Adipocyte (in vitro differentiated cells): ENCODE results near the gene DCLRE1A.

ENCODE experiments used
- DNase-seq: peaks from one replicate; pipeline ENCODE4 v3.0.0-alpha.2; 2015; ENCODE audit warnings: low read depth
- H3K27me3 ChIP-seq: replicated peaks from 2 replicates; pipeline ENCODE4 v1.7.0; 2013; ENCODE audit warnings: mild to moderate bottlenecking, low read length, moderate library complexity; ENCODE audit not compliant: control insufficient read depth, insufficient read depth
- H3K36me3 ChIP-seq: 2 replicates; pipeline ENCODE4 v1.7.0; 2013; ENCODE audit warnings: low read length, mild to moderate bottlenecking, moderate library complexity; ENCODE audit not compliant: control insufficient read depth, insufficient read depth, severe bottlenecking
- H3K4me1 ChIP-seq: 2 replicates; pipeline ENCODE4 v1.7.0; 2013; ENCODE audit warnings: mild to moderate bottlenecking, low read length, moderate library complexity; ENCODE audit not compliant: control insufficient read depth, insufficient read depth
- H3K4me3 ChIP-seq: 2 replicates; pipeline ENCODE4 v1.7.0; 2013; ENCODE audit warnings: mild to moderate bottlenecking, low read length, moderate library complexity
- H3K9ac ChIP-seq: 2 replicates; pipeline ENCODE4 v1.7.0; 2013; ENCODE audit warnings: mild to moderate bottlenecking, low read length, moderate library complexity
- H3K9me3 ChIP-seq: 2 replicates; pipeline ENCODE4 v1.7.0; 2013; ENCODE audit warnings: mild to moderate bottlenecking, low read length, moderate library complexity; ENCODE audit not compliant: control insufficient read depth

DCLRE1A gene

GRCh38 chr10:113879691-113880090 is 25.8 kb upstream of the DCLRE1A start:
- DNase-seq, result no peak

GRCh38 chr10:113876461-113876860 is 22.6 kb upstream of the DCLRE1A start:
- H3K9ac ChIP-seq, result no peak overlapping the region
- no peak for DNase-seq
- peaks cover 27% of the 10 kb centered on the region for H3K36me3 ChIP-seq
- no peaks in the 10 kb centered on the region for H3K27me3 ChIP-seq
- no peak overlapping the region for H3K4me3 ChIP-seq
- no peaks in the 10 kb centered on the region for H3K4me1 ChIP-seq
- peaks cover 20% of the 10 kb centered on the region for H3K9me3 ChIP-seq

More at GRCh38 chr10:113879691-113880090, 25.8 kb upstream of the DCLRE1A start:
- Histone ChIP-seq H3K27me3 (no peaks in the 10 kb centered on the region), H3K36me3 (peaks cover 24% of the 10 kb centered on the region), H3K4me3 (no peak overlapping the region), H3K9me3 (no peaks in the 10 kb centered on the region), H3K4me1 (no peaks in the 10 kb centered on the region), H3K9ac (no peak overlapping the region)

DNA sequence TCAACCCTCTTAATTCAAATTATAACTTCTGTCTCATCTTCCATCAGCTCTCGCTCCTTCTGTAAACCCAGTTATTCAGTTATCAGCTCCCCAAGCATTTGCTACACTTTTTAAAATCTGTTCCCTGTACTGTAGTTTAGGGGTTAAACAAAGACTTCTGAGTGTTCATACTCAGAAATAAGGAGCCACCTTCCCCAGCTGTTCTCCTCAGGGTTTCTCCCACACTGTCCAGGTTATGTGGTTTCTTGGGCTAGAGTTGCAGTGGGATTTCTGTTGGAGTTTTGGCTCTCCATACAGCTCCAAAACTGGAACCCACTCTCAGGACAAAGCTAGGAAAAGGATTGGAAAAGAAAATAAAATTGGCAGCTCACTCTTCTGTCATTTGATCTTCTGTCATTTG is 21.3 kb upstream of the DCLRE1A start:
- H3K27me3 ChIP-seq, result no peaks in the 10 kb centered on the region
- H3K9ac ChIP-seq, result no peak overlapping the region
- H3K4me3 ChIP-seq, result no peak overlapping the region
- no peaks in the 10 kb centered on the region for H3K4me1 ChIP-seq
- peaks cover 27% of the 10 kb centered on the region for H3K36me3 ChIP-seq
- H3K9me3 ChIP-seq, result peaks cover 20% of the 10 kb centered on the region
- no peak for DNase-seq

- no peaks in the 10 kb centered on the region for H3K4me1 ChIP-seq
- no peak for DNase-seq
- H3K9ac ChIP-seq, result no peak overlapping the region
- H3K9me3 ChIP-seq, result peaks cover 20% of the 10 kb centered on the region
- H3K27me3 ChIP-seq, result no peaks in the 10 kb centered on the region
- peaks cover 22% of the 10 kb centered on the region for H3K36me3 ChIP-seq
- H3K4me3 ChIP-seq, result no peak overlapping the region
These were observed 18.5 kb upstream of the DCLRE1A start for GRCh38 chr10:113872139-113873030.

DNA sequence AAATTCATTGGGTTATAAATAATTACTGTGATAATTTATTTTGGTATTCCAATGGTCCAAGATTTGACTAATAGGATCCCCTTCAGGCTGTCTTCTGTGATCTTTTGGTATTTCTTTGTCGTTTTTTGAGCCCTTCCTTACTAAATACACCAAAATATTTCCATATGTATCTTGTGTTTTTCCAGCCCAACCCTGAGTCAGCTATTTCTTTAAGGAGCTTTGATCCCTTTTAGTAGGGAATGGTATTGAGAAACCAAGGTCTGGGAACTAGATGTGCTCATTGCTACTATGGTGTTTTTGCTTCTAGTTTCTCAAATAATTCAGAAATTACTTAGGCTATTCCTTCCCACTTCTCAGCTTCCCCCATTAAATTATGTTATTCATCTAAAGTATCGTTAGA is 15.9 kb upstream of the DCLRE1A start:
- Histone ChIP-seq H3K27me3 (no peaks in the 10 kb centered on the region), H3K4me1 (no peaks in the 10 kb centered on the region), H3K9me3 (peaks cover 20% of the 10 kb centered on the region), H3K36me3 (peaks cover 12% of the 10 kb centered on the region), H3K9ac (no peak overlapping the region), H3K4me3 (no peak overlapping the region)
- peak; percentile 9 for DNase-seq

DNA sequence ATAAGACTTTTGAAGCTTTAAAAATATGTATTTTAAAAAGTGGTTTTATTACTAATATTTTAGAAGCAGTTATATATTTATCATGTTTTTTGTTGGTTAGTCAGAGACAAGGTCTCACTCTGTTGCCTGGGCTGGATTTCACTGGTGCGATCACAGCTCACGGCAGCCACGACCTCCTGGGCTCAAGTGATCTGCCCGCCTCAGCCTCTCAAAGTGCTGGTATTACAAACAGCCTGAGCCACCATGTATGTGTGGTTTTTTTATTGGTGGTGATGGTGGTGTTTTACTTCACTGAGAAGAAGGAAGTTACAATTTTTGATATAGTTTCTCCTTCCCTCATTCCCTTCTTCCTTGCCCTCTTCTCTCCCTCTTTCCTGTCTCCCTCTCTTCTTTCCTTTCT is 14.0 kb upstream of the DCLRE1A start:
- Histone ChIP-seq H3K27me3 (no peaks in the 10 kb centered on the region), H3K9me3 (peaks cover 12% of the 10 kb centered on the region), H3K36me3 (peaks cover 11% of the 10 kb centered on the region), H3K4me1 (no peaks in the 10 kb centered on the region), H3K4me3 (no peak overlapping the region), H3K9ac (no peak overlapping the region)
- no peak for DNase-seq

DNA sequence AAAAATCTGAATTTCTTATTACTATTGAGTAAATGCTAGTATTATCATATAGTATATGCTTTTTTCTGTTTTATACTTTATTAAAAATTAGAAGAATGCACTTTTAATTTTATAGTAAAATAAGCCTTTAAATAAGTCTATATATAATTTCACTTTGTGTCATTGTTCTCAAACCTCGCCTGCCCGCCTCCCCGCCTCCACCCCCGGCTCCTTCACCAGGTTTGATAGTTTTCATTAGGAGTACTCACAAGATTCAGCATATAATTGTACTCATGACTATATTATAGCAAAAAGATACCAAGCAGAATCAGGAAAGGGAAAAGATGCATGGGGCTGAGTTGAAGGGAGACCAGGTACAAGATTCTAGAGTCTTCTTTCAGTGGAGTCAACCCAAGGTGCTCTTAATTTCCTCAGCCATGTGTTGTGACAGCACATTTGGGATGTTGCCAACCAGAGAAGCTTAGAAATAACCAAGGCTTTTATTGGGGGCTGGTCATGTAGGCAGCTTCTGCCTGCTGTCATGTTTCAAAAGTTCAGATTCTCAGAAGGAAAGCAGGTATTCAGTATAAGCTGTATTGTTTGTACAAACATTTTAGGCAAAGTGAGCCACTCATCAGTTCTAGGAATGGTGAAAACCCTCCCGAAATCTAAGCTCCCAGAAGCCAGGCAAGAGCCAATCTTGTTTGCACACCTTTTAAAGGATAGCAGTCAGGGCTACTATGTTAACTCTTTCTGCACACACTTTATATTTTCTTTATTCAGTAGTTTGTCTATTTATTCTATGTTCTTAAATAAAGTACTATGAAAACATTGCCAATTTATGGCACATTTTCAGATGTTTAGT is 12.9 kb upstream of the DCLRE1A start:
- H3K9ac ChIP-seq, result no peak overlapping the region
- no peaks in the 10 kb centered on the region for H3K4me1 ChIP-seq
- H3K9me3 ChIP-seq, result peaks cover under 1% of the 10 kb centered on the region
- H3K4me3 ChIP-seq, result no peak overlapping the region
- no peaks in the 10 kb centered on the region for H3K27me3 ChIP-seq
- no peak for DNase-seq
- H3K36me3 ChIP-seq, result peaks cover 15% of the 10 kb centered on the region

- no peak for DNase-seq
- Histone ChIP-seq H3K9me3 (no peaks in the 10 kb centered on the region), H3K36me3 (peaks cover 21% of the 10 kb centered on the region), H3K4me3 (no peak overlapping the region), H3K27me3 (no peaks in the 10 kb centered on the region), H3K4me1 (no peaks in the 10 kb centered on the region), H3K9ac (no peak overlapping the region)
These were observed 12.0 kb upstream of the DCLRE1A start for GRCh38 chr10:113865901-113866300.

- Histone ChIP-seq H3K9me3 (no peaks in the 10 kb centered on the region), H3K4me1 (peaks cover 29% of the 10 kb centered on the region), H3K4me3 (no peak overlapping the region), H3K27me3 (no peaks in the 10 kb centered on the region), H3K36me3 (peaks cover 34% of the 10 kb centered on the region), H3K9ac (no peak overlapping the region)
- DNase-seq, result no peak
These were observed 5.4 kb upstream of the DCLRE1A start for GRCh38 chr10:113859261-113859660.

DNA sequence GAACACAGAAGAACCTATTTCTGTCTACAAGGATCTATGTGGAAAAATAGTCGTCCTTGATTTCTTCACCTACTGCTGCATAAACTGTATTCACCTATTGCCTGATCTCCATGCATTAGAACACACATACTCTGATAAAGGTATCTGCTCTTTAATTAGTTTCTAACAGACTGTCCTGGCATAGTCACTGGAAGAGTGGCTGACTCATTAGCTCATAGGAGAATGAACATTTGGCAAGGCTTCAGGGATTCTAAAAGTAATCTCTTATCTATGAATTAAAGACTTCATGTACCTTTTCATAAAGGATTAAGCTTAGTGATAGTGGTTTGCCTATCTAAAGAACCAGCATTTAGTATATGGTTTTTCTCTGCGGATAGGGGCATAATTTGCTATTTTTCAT is 4.7 kb upstream of the DCLRE1A start:
- H3K9me3 ChIP-seq, result no peaks in the 10 kb centered on the region
- no peaks in the 10 kb centered on the region for H3K27me3 ChIP-seq
- H3K4me3 ChIP-seq, result no peak overlapping the region
- H3K4me1 ChIP-seq, result peaks cover 31% of the 10 kb centered on the region
- DNase-seq, result peak; percentile 23
- H3K36me3 ChIP-seq, result peaks cover 30% of the 10 kb centered on the region
- no peak overlapping the region for H3K9ac ChIP-seq

- H3K27me3 ChIP-seq, result no peaks in the 10 kb centered on the region
- H3K9me3 ChIP-seq, result no peaks in the 10 kb centered on the region
- no peak overlapping the region for H3K4me3 ChIP-seq
- no peak for DNase-seq
- peak overlapping the region; percentile 98 for H3K9ac ChIP-seq
- peaks cover 32% of the 10 kb centered on the region for H3K4me1 ChIP-seq
- peaks cover 26% of the 10 kb centered on the region for H3K36me3 ChIP-seq
These were observed 3.3 kb upstream of the DCLRE1A start for GRCh38 chr10:113857210-113857609.
